SK-N-SH treated with all-trans-retinoic acid at 6 μM for 48 hours (cell line): ENCODE measurements around the gene DCLK2.
A peak's percentile ranks its signal among the peaks of the same experiment; 100 is the strongest.

ENCODE experiments used
- ATAC-seq: fragments of 200-7000 bp; cut with Tn5 transposase; 3 replicates; pipeline ENCODE4 v1.9.1; 2020; ENCODE audit warnings: mild to moderate bottlenecking, moderate library complexity
- ARNTL ChIP-seq: fragments of 450-650 bp; formaldehyde crosslinking; IDR thresholded peaks from 2 replicates; pipeline ENCODE4 v1.5.0; 2020; ENCODE audit warnings: low read depth, mild to moderate bottlenecking, moderate library complexity, borderline replicate concordance
- BACH2 ChIP-seq: fragments of 250-450 bp; sonication (Bioruptor Pico); IDR thresholded peaks from 2 replicates; pipeline ENCODE4 v1.9.0; 2021; ENCODE audit warnings: mild to moderate bottlenecking, borderline replicate concordance
- CREB5 ChIP-seq: fragments of 250-450 bp; sonication (Bioruptor Pico); IDR thresholded peaks from 2 replicates; pipeline ENCODE4 v1.5.1; 2020; ENCODE audit warnings: low read depth, mild to moderate bottlenecking, moderate library complexity
- CSDC2 ChIP-seq: fragments of 250-450 bp; sonication (Bioruptor Pico); IDR thresholded peaks from 2 replicates; pipeline ENCODE4 v1.5.0; 2020; ENCODE audit warnings: mild to moderate bottlenecking, moderate library complexity
- CSRNP3 ChIP-seq: fragments of 250-450 bp; sonication (Bioruptor Pico); IDR thresholded peaks from 2 replicates; pipeline ENCODE4 v1.5.1; 2021; ENCODE audit warnings: mild to moderate bottlenecking, moderate library complexity
- ESRRG ChIP-seq: fragments of 250-450 bp; sonication (Bioruptor Pico); IDR thresholded peaks from 2 replicates; pipeline ENCODE4 v1.6.1; 2021; ENCODE audit warnings: mild to moderate bottlenecking
- GLIS3 ChIP-seq: fragments of 250-450 bp; sonication (Bioruptor Pico); IDR thresholded peaks from 2 replicates; pipeline ENCODE4 v1.5.0; 2020; ENCODE audit warnings: mild to moderate bottlenecking, moderate library complexity
- ISL1 ChIP-seq: fragments of 250-450 bp; sonication (Bioruptor Pico); IDR thresholded peaks from 2 replicates; pipeline ENCODE4 v2.1.2; 2022; ENCODE audit warnings: mild to moderate bottlenecking, moderate library complexity
- OSR1 ChIP-seq: fragments of 250-450 bp; sonication (Bioruptor Pico); IDR thresholded peaks from 2 replicates; pipeline ENCODE4 v1.8.0; 2022; ENCODE audit warnings: moderate library complexity, mild to moderate bottlenecking, inconsistent platforms
- PATZ1 ChIP-seq: fragments of 250-450 bp; sonication (Bioruptor Pico); IDR thresholded peaks from 2 replicates; pipeline ENCODE4 v1.8.0; 2020; ENCODE audit warnings: mild to moderate bottlenecking, moderate library complexity, borderline replicate concordance
- PPARA ChIP-seq: fragments of 250-450 bp; sonication (Bioruptor Pico); IDR thresholded peaks from 2 replicates; pipeline ENCODE4 v1.5.0; 2020; ENCODE audit warnings: mild to moderate bottlenecking, borderline replicate concordance
- RARB ChIP-seq: fragments of 250-450 bp; sonication (Bioruptor Pico); IDR thresholded peaks from 2 replicates; pipeline ENCODE4 v1.8.0; 2021; ENCODE audit warnings: mild to moderate bottlenecking, moderate library complexity
- SNAI2 ChIP-seq: fragments of 250-450 bp; sonication (Bioruptor Pico); IDR thresholded peaks from 2 replicates; pipeline ENCODE4 v1.5.0; 2020; ENCODE audit warnings: mild to moderate bottlenecking, moderate library complexity
- TCF4 ChIP-seq: fragments of 250-450 bp; sonication (Bioruptor Pico); IDR thresholded peaks from 2 replicates; pipeline ENCODE4 v1.8.0; 2021; ENCODE audit warnings: mild to moderate bottlenecking, moderate library complexity, borderline replicate concordance
- TOX ChIP-seq: fragments of 250-450 bp; sonication (Bioruptor Pico); IDR thresholded peaks from 2 replicates; pipeline ENCODE4 v1.8.0; 2021; ENCODE audit warnings: mild to moderate bottlenecking, moderate library complexity, borderline replicate concordance
- TSHZ2 ChIP-seq: fragments of 250-450 bp; sonication (Bioruptor Pico); IDR thresholded peaks from 2 replicates; pipeline ENCODE4 v1.5.0; 2020; ENCODE audit warnings: mild to moderate bottlenecking, moderate library complexity
- ZC3H10 ChIP-seq: fragments of 250-450 bp; sonication (Bioruptor Pico); IDR thresholded peaks from 2 replicates; pipeline ENCODE4 v1.5.1; 2021; ENCODE audit warnings: mild to moderate bottlenecking, moderate library complexity
- ZFP3 ChIP-seq: fragments of 250-450 bp; sonication (Bioruptor Pico); IDR thresholded peaks from 2 replicates; pipeline ENCODE4 v1.5.0; 2020; ENCODE audit warnings: mild to moderate bottlenecking, moderate library complexity
- ZFP30 ChIP-seq: fragments of 450-650 bp; formaldehyde crosslinking; IDR thresholded peaks from 2 replicates; pipeline ENCODE4 v1.5.0; 2022; ENCODE audit warnings: mild to moderate bottlenecking, moderate library complexity
- ZNF565 ChIP-seq: fragments of 450-650 bp; formaldehyde crosslinking; conservative IDR thresholded peaks from 2 replicates; pipeline ENCODE4 v1.5.0; 2020; ENCODE audit warnings: low read depth, mild to moderate bottlenecking, moderate library complexity
- ZNF70 ChIP-seq: fragments of 450-650 bp; formaldehyde crosslinking; IDR thresholded peaks from 2 replicates; pipeline ENCODE4 v1.5.0; 2020; ENCODE audit warnings: mild to moderate bottlenecking, moderate library complexity
- ZNF8 ChIP-seq: fragments of 450-650 bp; formaldehyde crosslinking; IDR thresholded peaks from 2 replicates; pipeline ENCODE4 v1.5.0; 2020; ENCODE audit warnings: mild to moderate bottlenecking, moderate library complexity

DCLK2 gene

GRCh38 chr4:150173982-150174398, 95.7 kb downstream of the DCLK2 start (continued):
- TF ChIP-seq CREB5 (CRISPR knock-in tag) (no peak), PPARA (CRISPR knock-in tag) (no peak), CSRNP3 (CRISPR knock-in tag) (no peak), ZNF70 (no peak)
- TF ChIP-seq, all 23 proteins: peak for 0

- TF ChIP-seq TCF4 (CRISPR knock-in tag) (0 out of 2 replicates have a peak, but pooled peaks have one; percentile 18), CREB5 (CRISPR knock-in tag) (0 out of 2 replicates have a peak, but pooled peaks have one; percentile 56), GLIS3 (no peak), TOX (CRISPR knock-in tag) (peak; percentile 58), CSDC2 (CRISPR knock-in tag) (no peak), RARB (CRISPR knock-in tag) (no peak), TSHZ2 (CRISPR knock-in tag) (peak; percentile 61; the same call in 1 of the 2 replicates), ISL1 (CRISPR knock-in tag) (peak; percentile 81), SNAI2 (CRISPR knock-in tag) (0 out of 2 replicates have a peak, but pooled peaks have one; percentile 63)
- TF ChIP-seq, all 23 proteins: peak for 6
Measured at GRCh38 chr4:150176547-150176946, 98.3 kb downstream of the DCLK2 start.

GRCh38 chr4:150178161-150178560, 99.9 kb downstream of the DCLK2 start:
- ATAC-seq = peak; percentile 47
- TF ChIP-seq BACH2 (CRISPR knock-in tag) (no peak), ZC3H10 (CRISPR knock-in tag) (peak; percentile 77; the same call in 1 of the 2 replicates), CSRNP3 (CRISPR knock-in tag) (no peak), ZFP30 (CRISPR knock-in tag) (no peak), TOX (CRISPR knock-in tag) (0 out of 2 replicates have a peak, but pooled peaks have one; percentile 59), RARB (CRISPR knock-in tag) (no peak), SNAI2 (CRISPR knock-in tag) (peak; percentile 100), ZFP3 (CRISPR knock-in tag) (no peak), ZNF565 (no peak), TSHZ2 (CRISPR knock-in tag) (no peak), ESRRG (CRISPR knock-in tag) (no peak), ZNF8 (CRISPR knock-in tag) (no peak), GLIS3 (no peak), PPARA (CRISPR knock-in tag) (no peak), ARNTL (CRISPR knock-in tag) (no peak), ZNF70 (no peak), OSR1 (CRISPR knock-in tag) (no peak), ISL1 (CRISPR knock-in tag) (peak; percentile 90), TCF4 (CRISPR knock-in tag) (no peak), PATZ1 (CRISPR knock-in tag) (0 out of 2 replicates have a peak, but pooled peaks have one; percentile 40), CREB5 (CRISPR knock-in tag) (no peak)

More at GRCh38 chr4:150176547-150176946, 98.3 kb downstream of the DCLK2 start:
- peak; percentile 84 for ATAC-seq
